Spleen (tissue), 11 donors: ENCODE data around the gene WHRN. TPM values are rescaled to one million over a fixed set of nuclear protein-coding genes. Genes with fewer than 3 reads are reported as not detected.

ENCODE experiments used
- DNase-seq: peaks from one replicate; pipeline ENCODE4 v3.0.0-alpha.2; 2020
- H3K27ac ChIP-seq, 8 donors: fragments of 200-600 bp; sonication (generic) in 7 of 8; 1 replicate in 4 of 8; 2 replicates in 4 of 8; pipeline versions ENCODE4 v1.5.0 to v1.8.0; 2016 to 2021; ENCODE audit warnings: inconsistent platforms in 4 of 8, mild to moderate bottlenecking in 4 of 8, moderate library complexity in 1 of 8
- H3K27me3 ChIP-seq, 7 donors: fragments of 200-600 bp; sonication (generic) in 6 of 7; replicated peaks in 1 of 7; 1 replicate in 4 of 7; 2 replicates in 3 of 7; pipeline versions ENCODE4 v1.5.0 to v1.8.0; 2016 to 2021; ENCODE audit warnings: inconsistent platforms in 3 of 7, mild to moderate bottlenecking in 1 of 7
- H3K36me3 ChIP-seq, 6 donors: fragments of 200-600 bp; sonication (generic) in 5 of 6; 1 replicate in 4 of 6; 2 replicates in 2 of 6; pipeline versions ENCODE4 v1.5.0 to v1.8.0; 2016 to 2021; ENCODE audit warnings: inconsistent platforms in 2 of 6
- H3K4me1 ChIP-seq, 6 donors: fragments of 200-600 bp; sonication (generic) in 5 of 6; 1 replicate in 3 of 6; 2 replicates in 3 of 6; pipeline versions ENCODE4 v1.5.0 to v1.8.0; 2016 to 2021; ENCODE audit warnings: inconsistent platforms in 3 of 6
- H3K4me3 ChIP-seq, 8 donors: fragments of 200-600 bp; sonication (generic) in 7 of 8; 1 replicate in 4 of 8; 2 replicates in 4 of 8; pipeline versions ENCODE4 v1.5.0 to v1.8.0; 2016 to 2021; ENCODE audit warnings: inconsistent platforms in 4 of 8, mild to moderate bottlenecking in 4 of 8, moderate library complexity in 2 of 8
- H3K9me3 ChIP-seq, 8 donors: fragments of 200-600 bp; sonication (generic) in 7 of 8; 1 replicate in 4 of 8; 2 replicates in 4 of 8; pipeline versions ENCODE4 v1.5.0 to v1.8.0; 2016 to 2021; ENCODE audit warnings: inconsistent platforms in 4 of 8
- POLR2A ChIP-seq, 3 donors: fragments of 450-650 bp; IDR thresholded peaks; one replicate each; pipeline ENCODE4 v1.5.1; 2017; ENCODE audit warnings: antibody characterized with exemption in 3 of 3, mild to moderate bottlenecking in 1 of 3
- POLR2AphosphoS5 ChIP-seq, 3 donors: sonication (generic); formaldehyde crosslinking; IDR thresholded peaks; one replicate each; pipeline ENCODE4 v1.5.1; 2017; ENCODE audit warnings: antibody characterized with exemption in 3 of 3
- WGBS, 5 donors: extraction: QIAGEN DNeasy Blood & Tissue Kit in 3 of 5; methylation state at CpG; one replicate each; pipeline versions ENCODE4 v1.1.5 to v1.1.7; 2013 to 2018; 5-methylcytosine and 5-hydroxymethylcytosine counted together
- intact Hi-C: fragments of 100-400 bp; cut with DNase I; formaldehyde crosslinking; loops from one replicate; pipeline ENCODE4 v1.15.0; 2023; ENCODE audit warnings: low total_unique reads
- polyA plus RNA-seq, 3 donors: library from polyadenylated mRNA; stranded (reverse); fragments of 200-250 nt; gene quantifications; one replicate each; pipeline ENCODE4 v1.2.1, GENCODE V29; 2013
- total RNA-seq, 7 donors: library from RNA; depleted of rRNA in 3 of 7; stranded (reverse); fragments of >200 nt in 3 of 7; fragmentation: NEBNext Ultra II Directional in 4 of 7; extraction: Animal tissue kit (Norgen Biotek cat#: 25700) in 4 of 7; gene quantifications; one replicate each; pipeline versions ENCODE4 v1.1.0 to v1.2.1, GENCODE V29; 2016 to 2021
- TF ChIP-seq, protein P1 (sequence below), 11 experiments: fragments of 200-600 bp in 7 of 11; fragments of 450-650 bp in 4 of 11; sonication (generic) in 4 of 11; IDR thresholded peaks in 8 of 11; conservative IDR thresholded peaks in 3 of 11; 1 replicate in 7 of 11; 2 replicates in 4 of 11; pipeline versions ENCODE4 v1.4.0 to v1.8.0; 2016 to 2021; ENCODE audit warnings: antibody characterized with exemption in 11 of 11, inconsistent platforms in 4 of 11, mild to moderate bottlenecking in 1 of 11
- donor health status: healthy with polysubstance abuse.
- donor health status: DM: no; HTN: no; CAD: no; lungs with moderate emphysema.
- donor health status: DM: no; HTN: no; CAD: no.
- donor health status: Bipolar disorder and iron deficiency.
- donor health status: healthy.
- donor health status: DM: no; HTN: no; CAD: no.
- donor health status: DM: yes; HTN: yes; CAD: no.

The WHRN gene
- total and polyA plus RNA-seq, 10 donors: 3.7 to 51.6 (median 26.8) TPM

DNA sequence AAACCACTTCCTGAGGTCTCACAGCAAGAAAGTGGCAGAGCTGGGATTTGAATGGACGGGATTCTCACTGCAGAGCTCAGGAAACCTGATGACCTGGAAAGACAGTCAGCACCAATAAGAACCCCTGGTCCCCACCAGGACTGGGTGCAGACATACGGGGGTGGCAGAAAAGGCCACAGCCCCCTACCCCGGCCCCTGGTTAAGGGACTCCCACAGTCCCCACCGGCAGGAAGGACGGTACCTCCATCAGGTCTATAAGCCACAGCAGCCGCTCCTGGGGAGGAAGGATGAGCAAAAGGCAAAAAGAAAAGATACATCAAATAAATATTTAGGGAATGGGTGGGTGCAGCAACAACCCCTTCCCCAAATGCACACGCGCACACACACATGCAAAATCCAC is 85.5 kb downstream of the WHRN start:
- Histone ChIP-seq H3K9me3 (no peaks in the 10 kb centered on the region), H3K36me3 (peaks cover 0 to 42% (median 3%) of the 10 kb centered on the region in 6 donors), H3K27me3 (no peaks in the 10 kb centered on the region), H3K4me3 (no peak overlapping the region), H3K4me1 (peaks cover 0 to 6% (median 0%) of the 10 kb centered on the region in 6 donors), H3K27ac (no peak overlapping the region)
- 92 to 96% (median 93%) methylated on average over 8 of the region's 8 CpGs for WGBS, 5 donors
- intact Hi-C loops: no loop called here
- TF ChIP-seq, protein P1, sequence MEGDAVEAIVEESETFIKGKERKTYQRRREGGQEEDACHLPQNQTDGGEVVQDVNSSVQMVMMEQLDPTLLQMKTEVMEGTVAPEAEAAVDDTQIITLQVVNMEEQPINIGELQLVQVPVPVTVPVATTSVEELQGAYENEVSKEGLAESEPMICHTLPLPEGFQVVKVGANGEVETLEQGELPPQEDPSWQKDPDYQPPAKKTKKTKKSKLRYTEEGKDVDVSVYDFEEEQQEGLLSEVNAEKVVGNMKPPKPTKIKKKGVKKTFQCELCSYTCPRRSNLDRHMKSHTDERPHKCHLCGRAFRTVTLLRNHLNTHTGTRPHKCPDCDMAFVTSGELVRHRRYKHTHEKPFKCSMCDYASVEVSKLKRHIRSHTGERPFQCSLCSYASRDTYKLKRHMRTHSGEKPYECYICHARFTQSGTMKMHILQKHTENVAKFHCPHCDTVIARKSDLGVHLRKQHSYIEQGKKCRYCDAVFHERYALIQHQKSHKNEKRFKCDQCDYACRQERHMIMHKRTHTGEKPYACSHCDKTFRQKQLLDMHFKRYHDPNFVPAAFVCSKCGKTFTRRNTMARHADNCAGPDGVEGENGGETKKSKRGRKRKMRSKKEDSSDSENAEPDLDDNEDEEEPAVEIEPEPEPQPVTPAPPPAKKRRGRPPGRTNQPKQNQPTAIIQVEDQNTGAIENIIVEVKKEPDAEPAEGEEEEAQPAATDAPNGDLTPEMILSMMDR (IDR thresholded peaks at IDR 0.05 in 8 of 11, conservative IDR thresholded peaks at IDR 0.05 in 3 of 11): no peak
- TF ChIP-seq POLR2A (IDR thresholded peaks at IDR 0.05): no peak
- TF ChIP-seq POLR2AphosphoS5 (IDR thresholded peaks at IDR 0.05): no peak
- DNase-seq: peak; percentile 23

DNA sequence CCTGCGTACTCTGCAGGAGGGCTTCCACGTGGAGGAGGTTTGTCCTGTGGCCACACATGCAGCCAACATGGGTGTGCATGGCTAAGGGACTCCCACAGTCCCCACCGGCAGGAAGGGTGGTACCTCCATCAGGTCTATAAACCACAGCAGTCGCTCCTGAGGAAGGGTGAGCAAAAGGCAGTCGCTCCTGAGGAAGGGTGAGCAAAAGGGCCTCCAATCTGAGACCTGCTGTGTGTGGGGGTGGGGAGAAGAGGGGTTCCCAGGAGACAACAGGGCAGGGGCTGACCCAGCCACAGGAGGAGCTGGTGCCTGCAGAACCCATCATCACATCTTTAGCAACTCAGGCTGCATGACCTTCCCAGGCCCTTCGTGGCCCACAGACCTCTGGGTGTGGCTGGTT is 87.2 kb downstream of the WHRN start:
- peaks cover 0 to 25% (median 0%) of the 10 kb centered on the region in 6 donors for H3K36me3 ChIP-seq
- H3K9me3 ChIP-seq: no peaks in the 10 kb centered on the region
- 78 to 85% (median 84%) methylated on average over 6 of the region's 6 CpGs for WGBS, 5 donors
- H3K27me3 ChIP-seq: no peaks in the 10 kb centered on the region
- no peak overlapping the region for H3K4me3 ChIP-seq
- intact Hi-C loops: no loop called here
- H3K27ac ChIP-seq: no peak overlapping the region
- DNase-seq: no peak
- TF ChIP-seq POLR2A (IDR thresholded peaks at IDR 0.05) (no peak), POLR2AphosphoS5 (IDR thresholded peaks at IDR 0.05) (no peak)
- TF ChIP-seq, protein P1 (IDR thresholded peaks at IDR 0.05 in 8 of 11, conservative IDR thresholded peaks at IDR 0.05 in 3 of 11): no peak
- H3K4me1 ChIP-seq: peaks cover 6 to 24% (median 15%) of the 10 kb centered on the region in 6 donors

DNA sequence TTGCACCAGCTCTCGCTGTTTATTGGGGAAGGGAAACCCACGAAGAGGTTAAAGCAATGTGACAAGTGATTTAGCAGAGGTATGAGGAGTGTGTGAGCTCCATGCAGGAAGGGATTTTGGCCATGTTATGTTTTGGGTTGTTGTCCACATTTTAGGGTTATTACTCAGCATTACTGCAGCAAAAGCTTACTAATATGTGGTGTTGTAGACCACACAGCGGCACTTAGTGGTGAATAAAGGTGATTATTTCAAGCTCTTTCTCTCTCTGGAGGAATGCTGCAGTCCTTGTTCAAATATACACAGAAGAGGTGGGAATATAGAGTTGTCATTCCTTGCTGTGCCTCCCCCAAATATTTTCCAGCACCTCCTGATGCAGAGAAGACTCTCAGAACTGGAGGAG is 87.8 kb downstream of the WHRN start:
- Histone ChIP-seq H3K27me3 (no peaks in the 10 kb centered on the region), H3K36me3 (peaks cover 0 to 23% (median 0%) of the 10 kb centered on the region in 6 donors), H3K4me3 (no peak overlapping the region), H3K4me1 (peaks cover 6 to 29% (median 18%) of the 10 kb centered on the region in 6 donors), H3K9me3 (no peaks in the 10 kb centered on the region), H3K27ac (no peak overlapping the region)
- WGBS, 5 donors: 55 to 75% (median 59%) methylated on average over 3 of the region's 3 CpGs
- intact Hi-C loops: no loop called here
- TF ChIP-seq POLR2AphosphoS5 (IDR thresholded peaks at IDR 0.05) (no peak), POLR2A (IDR thresholded peaks at IDR 0.05) (no peak)
- TF ChIP-seq, protein P1 (IDR thresholded peaks at IDR 0.05 in 8 of 11, conservative IDR thresholded peaks at IDR 0.05 in 3 of 11): no peak
- DNase-seq: no peak

DNA sequence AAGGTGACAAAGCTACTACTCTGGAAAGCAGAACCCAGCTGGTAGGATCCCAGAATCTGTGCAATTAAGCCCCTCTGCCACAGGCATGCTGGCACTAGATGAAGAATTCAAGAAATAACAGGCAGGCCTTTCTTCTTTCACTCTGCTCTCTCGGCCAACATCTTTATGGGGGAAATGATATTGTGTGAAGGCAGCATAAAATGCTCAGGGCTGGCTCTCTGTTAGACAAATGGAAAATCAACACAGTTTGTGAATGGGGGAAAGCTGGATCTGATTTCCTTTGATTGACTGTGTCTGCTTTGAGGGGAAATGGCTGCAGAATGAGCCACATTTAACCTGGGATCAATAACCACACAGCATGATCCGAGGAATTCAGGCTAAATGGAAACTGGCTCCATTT is 88.4 kb downstream of the WHRN start:
- TF ChIP-seq POLR2AphosphoS5 (IDR thresholded peaks at IDR 0.05) (no peak), POLR2A (IDR thresholded peaks at IDR 0.05) (no peak)
- TF ChIP-seq, protein P1 (IDR thresholded peaks at IDR 0.05 in 8 of 11, conservative IDR thresholded peaks at IDR 0.05 in 3 of 11): no peak
- DNase-seq: no peak
- H3K4me1 ChIP-seq: peaks cover 6 to 35% (median 19%) of the 10 kb centered on the region in 6 donors
- H3K4me3 ChIP-seq: no peak overlapping the region
- 82 to 97% (median 96%) methylated on average over 2 of the region's 2 CpGs for WGBS, 5 donors
- peaks cover 0 to 20% (median 0%) of the 10 kb centered on the region in 6 donors for H3K36me3 ChIP-seq
- intact Hi-C loops: no loop called here
- H3K27me3 ChIP-seq: no peaks in the 10 kb centered on the region
- H3K9me3 ChIP-seq: no peaks in the 10 kb centered on the region
- H3K27ac ChIP-seq: no peak overlapping the region
